ENCODE data around the gene CACNA1I. TPM values are rescaled to one million over a fixed set of nuclear protein-coding genes. Genes with fewer than 3 reads are reported as not detected.

The CACNA1I gene
- polyA plus RNA-seq, 1 of the 3 experiments (the other 2 are of a cell fraction), result not detected

- Histone ChIP-seq H3K36me3 (replicated peaks in 1 of 2; ENCODE audit: control insufficient read depth in 1 of 2, insufficient read depth in 2 of 2, low read length in 1 of 2) (no peaks in the 10 kb centered on the region), H3F3A (replicated peaks; ENCODE audit: insufficient read depth) (no peaks in the 10 kb centered on the region), H3K9ac (no peak overlapping the region), H3K9me3 (no peaks in the 10 kb centered on the region), H3K4me3 (ENCODE audit: low read depth in 2 of 2, low read length in 1 of 2) (no peak overlapping the region), H3K9me2 (no peaks in the 10 kb centered on the region), H3K27me3 (ENCODE audit: insufficient read depth) (no peaks in the 10 kb centered on the region), H3K4me1 (ENCODE audit: control insufficient read depth in 1 of 2, insufficient read depth in 2 of 2, low read depth in 1 of 2, low read length in 1 of 2) (peaks cover 0 to 15% of the 10 kb centered on the region in 2 experiments; a peak in 1 of 4 replicates), H3K79me2 (ENCODE audit: insufficient read depth) (no peaks in the 10 kb centered on the region), H3K4me2 (no peak overlapping the region), H4K20me1 (ENCODE audit: insufficient read depth) (no peaks in the 10 kb centered on the region), H2AFZ (ENCODE audit: low read depth) (no peak overlapping the region), H3K27ac (ENCODE audit: low read depth in 2 of 2, low read length in 1 of 2) (no peak overlapping the region)
- no peak for DNase-seq
- CTCF ChIA-PET, result interaction anchor here (0.6 kb wide), 1 partner anchor 61 kb away, joined by 3 read pairs; no protein-coding TSS in a partner anchor
- 88% methylated on average over 12 of the region's 12 CpGs for WGBS (ENCODE audit: low lambda C conversion rate)
- POLR2A ChIA-PET, result interaction anchor here (0.7 kb wide), 1 partner anchor 17 kb away, joined by 3 read pairs; no protein-coding TSS in a partner anchor
- TF ChIP-seq GABPA (IDR thresholded peaks at IDR 0.05; ENCODE audit: low read depth), result no peak
- no peak for TF ChIP-seq MXI1 (IDR thresholded peaks at IDR 0.05; ENCODE audit: low read depth, low read length)
- no peak for TF ChIP-seq REST (IDR thresholded peaks at IDR 0.05; ENCODE audit: low read depth, low read length)
- no peak for TF ChIP-seq NRF1 (IDR thresholded peaks at IDR 0.05; ENCODE audit: low read depth, low read length)
- no peak for TF ChIP-seq RAD21 (IDR thresholded peaks at IDR 0.05; ENCODE audit: low read length)
- TF ChIP-seq IRF3 (IDR thresholded peaks at IDR 0.05; ENCODE audit: low read depth, low read length), result no peak
- TF ChIP-seq SIN3A (IDR thresholded peaks at IDR 0.05; ENCODE audit: borderline replicate concordance, low read depth, low read length), result no peak
- TF ChIP-seq MEF2A (IDR thresholded peaks at IDR 0.05; ENCODE audit: borderline replicate concordance, low read depth), result no peak
- no peak for TF ChIP-seq MAX (IDR thresholded peaks at IDR 0.05; ENCODE audit: low read depth)
- no peak for TF ChIP-seq CHD2 (IDR thresholded peaks at IDR 0.05; ENCODE audit: low read length, partially characterized antibody)
Observed at GRCh38 chr22:39595622-39596172, 25.1 kb downstream of the CACNA1I start.

- H3K9me2 ChIP-seq, result no peaks in the 10 kb centered on the region
- WGBS (ENCODE audit: low lambda C conversion rate), result 87% methylated on average over 3 of the region's 6 CpGs
- CTCF ChIA-PET, result interaction anchor here (1.0 to 1.4 kb wide), 2 partner anchors 31 to 428 kb away, joined by 3 read pairs; no protein-coding TSS in a partner anchor
Observed at GRCh38 chr22:39596601-39597000, 26.0 kb downstream of the CACNA1I start.

More at GRCh38 chr22:39596601-39597000, 26.0 kb downstream of the CACNA1I start:
- Histone ChIP-seq H3K27me3 (ENCODE audit: insufficient read depth) (no peaks in the 10 kb centered on the region), H3K4me3 (ENCODE audit: low read depth in 2 of 2, low read length in 1 of 2) (no peak overlapping the region), H4K20me1 (ENCODE audit: insufficient read depth) (no peaks in the 10 kb centered on the region), H3K79me2 (ENCODE audit: insufficient read depth) (no peaks in the 10 kb centered on the region), H3K27ac (ENCODE audit: low read depth in 2 of 2, low read length in 1 of 2) (no peak overlapping the region), H3K9ac (no peak overlapping the region), H2AFZ (ENCODE audit: low read depth) (no peak overlapping the region), H3K36me3 (replicated peaks in 1 of 2; ENCODE audit: control insufficient read depth in 1 of 2, insufficient read depth in 2 of 2, low read length in 1 of 2) (no peaks in the 10 kb centered on the region), H3F3A (replicated peaks; ENCODE audit: insufficient read depth) (no peaks in the 10 kb centered on the region), H3K9me3 (no peaks in the 10 kb centered on the region), H3K4me2 (no peak overlapping the region), H3K4me1 (ENCODE audit: control insufficient read depth in 1 of 2, insufficient read depth in 2 of 2, low read depth in 1 of 2, low read length in 1 of 2) (peaks cover 0 to 15% of the 10 kb centered on the region in 2 experiments; a peak in 1 of 4 replicates)
- POLR2A ChIA-PET, result no interaction called here
- TF ChIP-seq MAX (IDR thresholded peaks at IDR 0.05; ENCODE audit: low read depth) (no peak), FOXM1 (IDR thresholded peaks at IDR 0.05; ENCODE audit: low read depth) (no peak), GATA2 (CRISPR knock-in tag; IDR thresholded peaks at IDR 0.05) (no peak), MEF2A (IDR thresholded peaks at IDR 0.05; ENCODE audit: borderline replicate concordance, low read depth) (no peak), JUND (IDR thresholded peaks at IDR 0.05) (no peak), TCF12 (IDR thresholded peaks at IDR 0.05) (no peak), USF1 (IDR thresholded peaks at IDR 0.05; ENCODE audit: borderline replicate concordance, low read depth) (no peak), RAD21 (IDR thresholded peaks at IDR 0.05; ENCODE audit: low read length) (no peak), SIN3A (IDR thresholded peaks at IDR 0.05; ENCODE audit: borderline replicate concordance, low read depth, low read length) (no peak)
- DNase-seq, result no peak

All from SK-N-SH (cell line).